SK-MEL-5 (cell line): Measurements from ENCODE around the gene MAPK9. TPM values are rescaled to one million over a fixed set of nuclear protein-coding genes. Genes with fewer than 3 reads are reported as not detected.

Experiments used
- DNase-seq: peaks from one replicate; pipeline ENCODE4 v3.0.0-alpha.2; 2016; ENCODE audit warnings: low read depth, low spot score
- in situ Hi-C: cut with HindIII; loops from 2 replicates; pipeline ENCODE4 v1.10.0; 2016; ENCODE audit warnings: low sequenced_read_pairs, high pct_unique_total_duplicates, low pct_unique_long_range_greater_than_20kb
- total RNA-seq: library from RNA; depleted of rRNA; stranded (reverse); fragments of >200 nt; shearing (Covaris generic); gene quantifications from 2 replicates; pipeline ENCODE4 v1.2.3, GENCODE V29; 2014

MAPK9 gene
- total RNA-seq, 1 experiment from 2014 or later = 16.0 TPM

GRCh38 chr5:180329606-180330269 is 37.9 kb upstream of the MAPK9 start:
- in situ Hi-C loops = no loop called here
- no peak for DNase-seq

GRCh38 chr5:180329138-180329435 is 37.2 kb upstream of the MAPK9 start:
- DNase-seq = no peak
- in situ Hi-C loops = no loop called here

- in situ Hi-C loops = no loop called here
- DNase-seq = peak; percentile 83
Observed at GRCh38 chr5:180328296-180329137, 36.6 kb upstream of the MAPK9 start.

- in situ Hi-C loops = no loop called here
- DNase-seq = no peak
Observed at GRCh38 chr5:180326989-180327565, 35.2 kb upstream of the MAPK9 start.

- in situ Hi-C loops = no loop called here
- DNase-seq = no peak
Observed at GRCh38 chr5:180324601-180324950, 32.7 kb upstream of the MAPK9 start.

GRCh38 chr5:180323941-180324600 is 32.2 kb upstream of the MAPK9 start:
- peak; percentile 19 for DNase-seq
- in situ Hi-C loops = no loop called here

- no peak for DNase-seq
- in situ Hi-C loops = no loop called here
Observed at GRCh38 chr5:180323160-180323559, 31.3 kb upstream of the MAPK9 start.

- in situ Hi-C loops = no loop called here
- no peak for DNase-seq
Observed at GRCh38 chr5:180318456-180319089, 26.7 kb upstream of the MAPK9 start.

- no peak for DNase-seq
- in situ Hi-C loops = no loop called here
Observed at GRCh38 chr5:180316586-180316985, 24.7 kb upstream of the MAPK9 start.

GRCh38 chr5:180315762-180316212 is 23.9 kb upstream of the MAPK9 start:
- in situ Hi-C loops = no loop called here
- DNase-seq = peak; percentile 52

- DNase-seq = peak; percentile 80
- in situ Hi-C loops = no loop called here
Observed at GRCh38 chr5:180313677-180314505, 22.0 kb upstream of the MAPK9 start.

GRCh38 chr5:180311216-180311615 is 19.3 kb upstream of the MAPK9 start:
- DNase-seq = no peak
- in situ Hi-C loops = no loop called here

- in situ Hi-C loops = no loop called here
- DNase-seq = no peak
Observed at GRCh38 chr5:180306796-180307195, 14.9 kb upstream of the MAPK9 start.

GRCh38 chr5:180305481-180305880 is 13.6 kb upstream of the MAPK9 start:
- in situ Hi-C loops = no loop called here
- no peak for DNase-seq

GRCh38 chr5:180304431-180305375 is 12.8 kb upstream of the MAPK9 start:
- in situ Hi-C loops = no loop called here

GRCh38 chr5:180304016-180304292 is 12.1 kb upstream of the MAPK9 start:
- in situ Hi-C loops = no loop called here
- DNase-seq = no peak

More at GRCh38 chr5:180304431-180305375, 12.8 kb upstream of the MAPK9 start:
- DNase-seq = no peak
